Measurements from ENCODE around the gene CMA1.
"Not testable (repeated sequence)": the region's sequence is repeated elsewhere in the genome, so short reads cannot be mapped to it uniquely, and the experiment has no call there.

Gene CMA1

DNA sequence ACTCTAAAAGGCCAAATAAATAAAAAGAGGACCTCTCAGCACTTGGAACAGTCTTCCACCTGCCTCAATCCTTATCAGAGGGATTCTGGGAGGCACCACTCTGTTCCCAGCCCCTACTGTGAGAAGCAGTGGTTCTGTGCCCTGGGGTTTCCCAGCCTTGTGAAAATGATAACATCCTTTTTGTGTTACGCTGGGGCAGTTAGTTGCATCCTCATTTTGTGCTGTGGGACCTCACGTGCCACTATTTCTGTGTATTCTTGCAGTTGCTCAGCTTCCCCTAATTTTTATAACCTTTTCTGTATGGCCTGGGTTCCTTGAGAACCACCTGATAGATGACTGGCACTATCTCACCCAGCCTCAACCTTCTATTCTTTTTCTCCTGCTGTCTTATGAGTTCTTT, 10.8 kb upstream of the CMA1 start:
- no peak overlapping the region for H3K4me3 ChIP-seq (ENCODE audit: low read depth, low read length)
- POLR2A ChIA-PET: no interaction called here
- no peak for DNase-seq (ENCODE audit: low read depth, low spot score)
- TF ChIP-seq, protein P1, sequence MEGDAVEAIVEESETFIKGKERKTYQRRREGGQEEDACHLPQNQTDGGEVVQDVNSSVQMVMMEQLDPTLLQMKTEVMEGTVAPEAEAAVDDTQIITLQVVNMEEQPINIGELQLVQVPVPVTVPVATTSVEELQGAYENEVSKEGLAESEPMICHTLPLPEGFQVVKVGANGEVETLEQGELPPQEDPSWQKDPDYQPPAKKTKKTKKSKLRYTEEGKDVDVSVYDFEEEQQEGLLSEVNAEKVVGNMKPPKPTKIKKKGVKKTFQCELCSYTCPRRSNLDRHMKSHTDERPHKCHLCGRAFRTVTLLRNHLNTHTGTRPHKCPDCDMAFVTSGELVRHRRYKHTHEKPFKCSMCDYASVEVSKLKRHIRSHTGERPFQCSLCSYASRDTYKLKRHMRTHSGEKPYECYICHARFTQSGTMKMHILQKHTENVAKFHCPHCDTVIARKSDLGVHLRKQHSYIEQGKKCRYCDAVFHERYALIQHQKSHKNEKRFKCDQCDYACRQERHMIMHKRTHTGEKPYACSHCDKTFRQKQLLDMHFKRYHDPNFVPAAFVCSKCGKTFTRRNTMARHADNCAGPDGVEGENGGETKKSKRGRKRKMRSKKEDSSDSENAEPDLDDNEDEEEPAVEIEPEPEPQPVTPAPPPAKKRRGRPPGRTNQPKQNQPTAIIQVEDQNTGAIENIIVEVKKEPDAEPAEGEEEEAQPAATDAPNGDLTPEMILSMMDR (IDR thresholded peaks at IDR 0.05; ENCODE audit: insufficient read depth, low read length, missing control alignments): no peak
- CTCF ChIA-PET: no interaction called here

GRCh38 chr14:24514209-24514608, 6.1 kb upstream of the CMA1 start:
- POLR2A ChIA-PET: no interaction called here

GRCh38 chr14:24513009-24513408, 4.9 kb upstream of the CMA1 start:
- no peak overlapping the region for H3K4me3 ChIP-seq (ENCODE audit: low read depth, low read length)
- TF ChIP-seq, protein P1 (IDR thresholded peaks at IDR 0.05; ENCODE audit: insufficient read depth, low read length, missing control alignments): no peak
- CTCF ChIA-PET: no interaction called here
- POLR2A ChIA-PET: no interaction called here
- no peak for DNase-seq (ENCODE audit: low read depth, low spot score)

More at GRCh38 chr14:24514209-24514608, 6.1 kb upstream of the CMA1 start:
- CTCF ChIA-PET: no interaction called here
- TF ChIP-seq, protein P1 (IDR thresholded peaks at IDR 0.05; ENCODE audit: insufficient read depth, low read length, missing control alignments): no peak
- H3K4me3 ChIP-seq (ENCODE audit: low read depth, low read length): no peak overlapping the region
- DNase-seq (ENCODE audit: low read depth, low spot score): no peak

DNA sequence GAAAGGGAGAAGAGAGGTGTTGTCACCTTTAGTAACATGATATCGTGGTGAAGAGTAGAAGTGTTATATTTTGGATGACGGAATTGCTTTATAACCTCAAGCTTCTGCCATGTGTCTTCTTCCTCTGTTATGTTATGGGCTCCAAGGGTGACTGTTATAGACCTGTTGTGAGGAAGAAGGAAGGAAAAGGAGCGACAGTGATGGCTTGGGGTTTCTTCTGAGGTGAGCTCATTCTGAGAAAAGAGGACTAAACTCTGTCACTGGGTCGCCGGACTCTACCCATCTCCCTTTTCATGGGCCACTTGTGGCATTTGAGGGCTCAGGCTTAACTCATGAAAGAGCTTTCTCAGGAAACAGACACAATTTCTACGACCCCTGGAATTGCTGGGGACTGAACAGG, 1.6 kb downstream of the CMA1 start:
- TF ChIP-seq, protein P1 (IDR thresholded peaks at IDR 0.05; ENCODE audit: insufficient read depth, low read length, missing control alignments): no peak
- ChIA-PET POLR2A (no interaction called here), CTCF (no interaction called here)
- H3K4me3 ChIP-seq (ENCODE audit: low read depth, low read length): no peak overlapping the region
- no peak for DNase-seq (ENCODE audit: low read depth, low spot score)

DNA sequence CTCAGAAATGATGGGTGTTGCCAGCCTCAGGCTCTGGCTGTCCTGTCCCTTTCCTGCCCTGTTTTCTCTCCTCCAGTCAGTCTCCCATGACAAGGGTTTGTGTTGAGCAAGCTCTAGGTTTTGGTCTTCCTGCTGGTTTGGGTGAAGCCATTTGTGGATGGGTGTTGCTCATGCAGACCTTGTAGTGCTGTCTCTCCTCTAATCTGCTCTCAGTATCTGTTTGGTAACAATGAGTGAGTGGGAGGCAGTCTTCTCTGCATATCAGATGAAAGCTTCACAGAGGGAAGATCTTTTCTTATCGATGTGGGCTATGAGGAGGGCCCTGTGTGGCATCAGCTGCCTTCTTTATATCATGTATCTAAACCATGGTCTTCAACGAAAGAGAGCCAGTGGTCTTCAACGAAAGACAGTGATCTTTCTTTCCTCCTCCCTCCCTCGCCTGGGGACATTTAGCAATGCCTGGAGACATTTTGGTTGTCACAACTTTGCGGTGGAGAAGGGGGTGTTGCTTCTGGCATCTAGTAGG, 3.6 kb downstream of the CMA1 start:
- CTCF ChIA-PET: no interaction called here
- POLR2A ChIA-PET: no interaction called here
- H3K4me3 ChIP-seq (ENCODE audit: low read depth, low read length): no peak overlapping the region
- DNase-seq (ENCODE audit: low read depth, low spot score): no peak
- TF ChIP-seq, protein P1 (IDR thresholded peaks at IDR 0.05; ENCODE audit: insufficient read depth, low read length, missing control alignments): no peak

GRCh38 chr14:24491586-24492408, 16.3 kb downstream of the CMA1 start:
- not testable (repeated sequence) for DNase-seq (ENCODE audit: low read depth, low spot score)
- POLR2A ChIA-PET: interaction anchor here (0.6 kb wide), 1 partner anchor 514 kb away, joined by 3 read pairs; no protein-coding TSS in a partner anchor
- CTCF ChIA-PET: interaction anchor here (1.1 kb wide), 1 partner anchor 10 kb away, joined by 3 read pairs; no protein-coding TSS in a partner anchor

More at GRCh38 chr14:24491586-24492408, 16.3 kb downstream of the CMA1 start:
- H3K4me3 ChIP-seq (ENCODE audit: low read depth, low read length): not testable (repeated sequence)

All from AG04449 (cell line).